Neural cell (in vitro differentiated cells): Measurements from ENCODE around the gene MED16.

Experiments used
- EZH2 ChIP-seq: fragments of 200-600, 300-800 bp; shearing (Covaris generic), sonication (generic); IDR thresholded peaks from 2 replicates; pipeline ENCODE4 v1.6.1; 2014; ENCODE audit warnings: antibody characterized with exemption, low read length, borderline replicate concordance, mild to moderate bottlenecking; ENCODE audit not compliant: insufficient read depth, poor library complexity, severe bottlenecking
- MXI1 ChIP-seq: fragments of 450-650 bp; conservative IDR thresholded peaks from 2 replicates; pipeline ENCODE4 v1.6.1; 2014; ENCODE audit warnings: antibody characterized with exemption, mild to moderate bottlenecking; ENCODE audit not compliant: poor library complexity, severe bottlenecking
- RAD21 ChIP-seq: fragments of 450-650 bp; conservative IDR thresholded peaks from 2 replicates; pipeline ENCODE4 v1.6.1; 2014; ENCODE audit warnings: antibody characterized with exemption, mild to moderate bottlenecking, moderate library complexity
- TAF1 ChIP-seq: IDR thresholded peaks from 2 replicates; pipeline ENCODE4 v1.6.1; 2012; ENCODE audit warnings: low read depth
- TF ChIP-seq, protein P1 (sequence below): fragments of 450-650 bp; IDR thresholded peaks from 2 replicates; pipeline ENCODE4 v1.5.1; 2014; ENCODE audit warnings: antibody characterized with exemption, mild to moderate bottlenecking, moderate library complexity; ENCODE audit not compliant: poor library complexity, severe bottlenecking

DNA sequence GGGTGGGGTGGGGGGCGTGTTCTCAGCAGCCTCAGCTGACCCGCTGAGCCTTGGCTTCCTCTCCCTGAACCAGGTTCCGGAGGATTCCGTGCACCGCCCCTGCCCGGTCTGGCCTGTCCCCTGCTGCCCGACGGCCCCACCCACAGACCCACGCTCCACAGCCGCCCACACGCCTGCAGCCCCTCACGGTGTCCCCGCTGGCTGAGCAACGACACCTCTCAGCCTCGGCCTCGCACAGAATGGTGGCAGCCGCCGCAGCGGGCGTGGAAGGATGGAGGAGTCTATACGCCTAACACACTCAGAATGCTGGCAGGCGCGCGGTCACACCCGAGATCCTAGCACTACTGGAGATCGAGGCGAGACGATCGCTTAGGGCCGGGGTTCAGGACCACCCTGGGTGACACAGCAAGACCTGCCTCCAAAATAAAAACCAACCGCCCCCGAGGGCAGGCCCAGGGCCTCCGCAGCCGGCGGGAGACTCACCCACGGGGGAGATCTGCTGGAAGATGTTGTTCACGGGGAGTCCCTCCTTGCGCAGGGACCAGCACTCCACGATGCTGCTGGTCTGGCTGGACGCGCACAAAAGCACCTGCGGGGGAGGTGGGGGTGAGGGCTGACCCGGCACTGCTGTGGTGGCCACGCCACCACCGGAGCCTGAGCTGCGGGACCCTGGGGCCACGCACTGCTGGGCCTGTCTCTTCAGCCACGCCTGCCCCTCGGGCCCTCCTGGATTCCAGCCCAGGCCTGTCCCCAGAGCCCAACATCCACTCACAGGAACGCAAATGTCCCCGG, 8.4 kb downstream of the MED16 start:
- no peak for TF ChIP-seq TAF1
- TF ChIP-seq, protein P1, sequence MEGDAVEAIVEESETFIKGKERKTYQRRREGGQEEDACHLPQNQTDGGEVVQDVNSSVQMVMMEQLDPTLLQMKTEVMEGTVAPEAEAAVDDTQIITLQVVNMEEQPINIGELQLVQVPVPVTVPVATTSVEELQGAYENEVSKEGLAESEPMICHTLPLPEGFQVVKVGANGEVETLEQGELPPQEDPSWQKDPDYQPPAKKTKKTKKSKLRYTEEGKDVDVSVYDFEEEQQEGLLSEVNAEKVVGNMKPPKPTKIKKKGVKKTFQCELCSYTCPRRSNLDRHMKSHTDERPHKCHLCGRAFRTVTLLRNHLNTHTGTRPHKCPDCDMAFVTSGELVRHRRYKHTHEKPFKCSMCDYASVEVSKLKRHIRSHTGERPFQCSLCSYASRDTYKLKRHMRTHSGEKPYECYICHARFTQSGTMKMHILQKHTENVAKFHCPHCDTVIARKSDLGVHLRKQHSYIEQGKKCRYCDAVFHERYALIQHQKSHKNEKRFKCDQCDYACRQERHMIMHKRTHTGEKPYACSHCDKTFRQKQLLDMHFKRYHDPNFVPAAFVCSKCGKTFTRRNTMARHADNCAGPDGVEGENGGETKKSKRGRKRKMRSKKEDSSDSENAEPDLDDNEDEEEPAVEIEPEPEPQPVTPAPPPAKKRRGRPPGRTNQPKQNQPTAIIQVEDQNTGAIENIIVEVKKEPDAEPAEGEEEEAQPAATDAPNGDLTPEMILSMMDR: no peak
- TF ChIP-seq MXI1: no peak
- no peak for TF ChIP-seq RAD21
- TF ChIP-seq EZH2: no peak
